GM18520 (cell line): Measurements from ENCODE around the gene ALK.
"Not testable (repeated sequence)": the region's sequence is repeated elsewhere in the genome, so short reads cannot be mapped to it uniquely, and the experiment has no call there.

Source experiments
- ATAC-seq: cut with Tn5 transposase; IDR thresholded peaks from one replicate; pipeline ENCODE4 v1.9.1; 2021; ENCODE audit not compliant: unreplicated experiment

The ALK gene

DNA sequence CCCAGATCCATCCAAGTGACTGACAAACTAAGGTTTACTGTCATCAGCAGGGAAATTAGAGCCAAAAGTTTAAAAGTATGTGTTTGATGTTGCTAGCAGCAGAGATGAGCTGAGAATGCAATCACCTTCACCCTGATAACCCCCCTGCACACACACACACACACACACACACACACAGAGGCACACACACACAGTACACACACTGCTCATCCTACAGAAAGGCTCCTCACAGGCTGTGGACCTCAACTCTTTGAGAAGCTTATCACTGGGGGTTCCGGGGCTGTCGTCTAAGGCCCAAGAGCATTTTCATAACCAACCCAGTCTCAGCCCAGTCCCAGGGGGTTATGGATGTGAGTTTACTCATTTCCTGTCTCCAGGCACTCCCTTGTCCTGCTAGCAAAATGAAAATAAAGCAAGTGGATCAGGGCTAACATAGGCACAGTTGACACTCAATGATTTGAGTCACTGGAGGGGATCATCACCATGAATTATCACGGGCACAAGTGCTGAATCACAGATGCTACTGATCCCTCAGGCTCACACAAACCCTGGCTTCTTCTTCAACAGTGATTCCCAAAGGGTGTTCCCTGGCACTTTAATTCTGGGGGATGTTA, 76.6 kb downstream of the ALK start:
- ATAC-seq: no peak

DNA sequence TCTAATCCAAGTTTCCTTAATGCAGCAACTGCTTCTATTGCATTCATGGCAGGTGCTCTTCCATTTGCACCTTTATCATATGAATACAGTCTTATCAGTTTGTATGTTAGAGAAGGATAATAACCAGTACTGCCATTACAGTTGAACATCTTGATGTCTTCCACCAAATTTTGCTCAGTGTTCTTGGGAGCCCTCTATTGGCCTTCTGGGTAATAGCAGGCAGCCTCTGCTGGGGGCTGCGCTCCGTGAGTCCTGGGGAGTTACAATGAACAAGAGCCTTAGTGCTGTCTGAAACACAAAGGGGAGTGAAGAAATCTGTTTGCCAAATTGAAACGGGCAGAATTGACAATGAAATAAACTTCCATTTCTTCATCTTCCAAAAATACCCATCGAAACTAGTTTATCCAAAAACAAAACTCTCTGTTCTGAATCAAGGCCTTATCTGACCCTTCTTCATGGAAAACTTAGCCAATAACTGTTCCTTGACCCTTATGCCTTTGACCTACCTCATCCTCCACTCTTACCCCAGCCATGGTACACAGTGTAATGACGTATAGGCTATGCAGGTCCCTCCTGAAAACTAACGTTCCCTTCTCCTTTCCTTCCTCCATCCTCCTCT, 79.9 kb downstream of the ALK start:
- ATAC-seq: no peak

DNA sequence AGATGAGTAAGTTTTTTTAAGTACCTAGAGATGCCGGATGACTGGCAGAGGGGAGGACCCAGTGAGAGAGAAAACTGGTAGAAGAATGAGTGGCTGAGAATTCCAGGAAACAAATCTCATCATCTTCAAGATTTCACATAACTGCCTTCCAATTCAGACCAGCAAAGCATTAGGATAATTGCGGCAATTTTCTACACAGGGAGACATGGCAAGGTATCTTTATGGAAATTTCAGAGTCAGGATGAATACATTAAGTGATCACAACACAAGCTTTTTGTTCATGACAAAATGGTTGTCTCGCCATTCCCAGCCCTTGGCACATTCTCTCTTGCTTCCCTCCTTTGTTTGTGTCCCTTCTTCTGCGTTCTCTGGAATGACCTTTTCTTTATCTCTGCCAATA, 82.1 kb downstream of the ALK start:
- ATAC-seq: no peak

- no peak for ATAC-seq
These were observed 83.5 kb downstream of the ALK start for GRCh38 chr2:29837925-29838324.

DNA sequence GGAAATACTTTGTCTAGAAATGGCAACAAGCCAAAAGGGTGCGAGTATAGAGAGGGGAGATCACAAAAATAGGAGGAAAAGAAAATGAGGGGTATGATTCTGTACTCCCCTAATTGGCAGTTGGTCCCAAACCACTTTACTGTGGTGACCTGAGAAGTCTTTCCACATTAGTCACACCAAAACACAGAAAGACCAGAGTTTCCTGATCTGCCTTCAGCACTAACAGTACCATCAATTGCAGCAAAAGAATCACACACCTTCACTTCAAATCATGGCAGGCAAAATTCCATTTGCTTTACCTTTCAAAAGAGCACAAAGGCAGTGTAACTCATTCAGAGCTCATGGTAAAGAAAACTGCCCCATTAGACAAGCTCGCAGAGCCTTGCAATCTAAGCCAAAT, 86.8 kb downstream of the ALK start:
- ATAC-seq: no peak

DNA sequence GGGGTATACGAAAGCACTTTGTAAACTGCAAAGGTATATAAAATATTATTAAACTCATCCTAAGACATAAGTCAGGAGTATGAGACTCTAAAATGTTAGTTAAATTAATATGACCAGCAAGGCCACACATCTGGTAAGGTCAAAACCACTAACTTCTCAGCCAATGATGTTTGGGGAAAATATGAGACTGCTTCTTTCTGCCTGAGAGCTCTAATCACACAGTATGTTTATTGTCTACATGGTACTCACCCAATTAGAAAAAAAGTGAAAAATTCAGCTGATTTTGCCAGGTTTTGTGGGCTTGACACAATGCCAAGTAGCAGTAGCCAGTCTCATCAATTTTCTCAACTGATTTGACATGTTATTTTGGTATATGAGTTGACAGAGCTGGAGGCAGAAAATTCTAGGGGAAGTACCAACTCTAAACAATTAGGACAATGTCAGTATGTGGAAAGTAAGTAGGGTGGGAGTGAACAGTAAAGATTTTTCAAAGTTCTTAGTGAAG, 87.3 kb downstream of the ALK start:
- no peak for ATAC-seq

DNA sequence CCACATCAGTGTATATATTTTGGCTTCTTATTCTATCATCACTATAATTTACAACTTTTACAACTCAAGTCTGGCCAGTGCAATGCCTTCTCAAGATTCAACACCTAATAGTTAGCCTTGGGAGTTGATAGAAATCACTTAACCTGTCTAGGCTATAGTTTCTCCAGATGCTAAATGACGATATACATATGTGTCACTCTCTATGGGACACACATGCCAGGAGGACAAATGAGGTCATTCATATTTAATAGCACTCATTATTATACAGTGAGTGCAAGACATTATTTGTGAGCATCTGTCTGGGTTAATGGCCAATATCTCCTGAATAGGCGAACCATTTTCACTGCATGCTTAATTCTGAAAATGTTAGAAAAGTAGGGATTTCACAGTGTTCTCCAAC, 89.8 kb downstream of the ALK start:
- ATAC-seq: no peak

- ATAC-seq: no peak
These were observed 91.5 kb downstream of the ALK start for GRCh38 chr2:29829841-29830240.

GRCh38 chr2:29824145-29824544, 97.2 kb downstream of the ALK start:
- not testable (repeated sequence) for ATAC-seq

GRCh38 chr2:29821591-29821990, 99.8 kb downstream of the ALK start:
- ATAC-seq: no peak

DNA sequence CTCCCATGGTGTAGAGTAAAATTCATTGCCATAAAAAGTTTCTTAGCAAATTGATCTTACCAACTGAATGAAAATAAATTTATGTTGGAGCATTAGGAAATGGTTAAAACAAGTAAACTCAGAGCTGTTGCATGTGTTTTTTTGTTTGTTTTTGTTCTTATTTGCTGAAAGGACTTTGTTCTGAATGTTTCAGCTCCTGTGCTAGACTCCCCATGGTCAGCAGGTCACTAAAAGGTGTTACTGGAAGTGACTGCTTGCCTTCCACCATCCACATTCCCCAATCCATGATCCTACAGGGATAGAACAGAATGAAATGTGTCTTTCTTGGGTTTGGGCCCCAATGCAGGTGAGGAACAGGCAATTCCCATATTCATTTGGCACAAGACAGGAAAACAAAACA, 101.8 kb downstream of the ALK start:
- no peak for ATAC-seq

- ATAC-seq: no peak
These were observed 103.3 kb downstream of the ALK start for GRCh38 chr2:29817801-29818680.

DNA sequence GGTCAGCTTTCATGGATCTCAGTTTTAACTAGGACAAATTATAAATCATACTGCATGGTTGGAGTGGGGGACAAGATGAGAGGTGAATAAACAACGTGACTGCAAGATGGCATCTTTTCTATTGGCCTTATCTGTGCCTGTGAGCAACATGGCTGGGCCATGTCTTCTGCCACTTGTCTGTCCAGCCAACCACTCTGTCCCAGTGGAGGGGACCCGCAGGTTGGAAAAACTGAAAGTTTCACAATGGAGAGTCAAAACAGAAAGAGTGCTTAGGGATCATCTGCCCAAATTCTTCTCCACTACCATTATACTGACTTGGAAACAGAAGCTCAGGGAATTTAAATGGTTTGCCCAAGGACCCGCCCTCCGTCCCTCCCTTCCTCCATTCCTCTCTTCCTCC, 104.1 kb downstream of the ALK start:
- no peak for ATAC-seq

DNA sequence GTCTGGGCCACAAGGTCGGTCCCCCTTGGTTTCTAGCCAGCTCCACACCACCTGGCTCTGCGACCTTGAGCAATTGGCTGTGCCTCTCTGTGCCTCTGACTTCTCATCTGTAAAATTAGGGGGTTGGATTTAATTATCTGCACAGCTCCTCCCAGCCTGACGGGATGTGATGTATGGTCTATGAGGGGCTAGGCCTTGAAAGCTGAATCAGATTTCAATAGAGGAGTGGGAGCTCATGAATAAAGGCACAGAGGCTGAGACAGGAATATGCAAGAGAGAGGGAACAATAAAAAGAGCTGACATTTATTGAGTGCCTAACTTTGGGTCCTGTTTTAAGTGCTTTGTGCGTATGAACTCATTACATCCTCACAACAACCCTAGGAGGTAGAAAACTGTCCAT, 104.7 kb downstream of the ALK start:
- no peak for ATAC-seq

GRCh38 chr2:29811378-29811777, 110.0 kb downstream of the ALK start:
- ATAC-seq: no peak

- ATAC-seq: no peak
These were observed 110.4 kb downstream of the ALK start for GRCh38 chr2:29810956-29811355.

DNA sequence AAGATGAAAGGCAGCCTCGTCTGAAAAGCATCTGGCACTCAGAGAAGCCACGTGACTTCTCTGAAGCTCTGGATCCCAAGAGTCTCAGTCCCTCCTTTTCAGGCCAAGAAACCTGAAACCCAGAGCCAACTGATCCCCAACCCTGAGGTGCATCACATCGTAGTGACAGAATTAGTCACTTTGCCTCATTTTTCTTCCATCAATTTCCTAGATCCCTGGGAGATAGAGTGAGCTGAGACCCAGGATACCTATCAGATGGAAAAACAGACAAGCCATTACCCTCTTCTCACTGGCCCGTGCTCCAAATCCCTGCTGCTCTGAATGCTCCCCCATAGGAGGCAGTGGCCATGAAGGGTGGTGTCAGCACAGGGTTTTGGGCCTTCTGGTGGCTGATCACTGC, 113.1 kb downstream of the ALK start:
- no peak for ATAC-seq

- no peak for ATAC-seq
These were observed 114.3 kb downstream of the ALK start for GRCh38 chr2:29807082-29807481.

GRCh38 chr2:29806461-29806860, 114.9 kb downstream of the ALK start:
- ATAC-seq: no peak

DNA sequence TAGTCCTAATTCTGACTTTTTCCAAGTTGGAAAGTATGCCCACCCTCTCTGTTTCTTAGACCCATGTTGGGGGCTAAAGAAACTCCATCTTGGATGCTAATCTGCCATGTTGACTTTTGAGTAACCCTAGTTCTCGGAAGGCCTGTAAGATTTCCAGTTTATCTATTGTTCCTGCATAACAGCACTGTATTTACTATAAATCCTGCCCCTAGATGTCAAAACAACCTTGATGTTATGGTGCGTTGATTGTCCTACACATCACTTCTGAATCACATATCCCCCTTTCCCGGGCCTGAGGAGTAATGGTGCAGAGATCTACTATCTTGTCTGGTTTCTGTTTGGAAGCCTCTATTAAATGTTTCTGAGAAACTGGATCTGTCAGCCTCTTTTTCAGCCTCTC, 116.7 kb downstream of the ALK start:
- ATAC-seq: no peak

DNA sequence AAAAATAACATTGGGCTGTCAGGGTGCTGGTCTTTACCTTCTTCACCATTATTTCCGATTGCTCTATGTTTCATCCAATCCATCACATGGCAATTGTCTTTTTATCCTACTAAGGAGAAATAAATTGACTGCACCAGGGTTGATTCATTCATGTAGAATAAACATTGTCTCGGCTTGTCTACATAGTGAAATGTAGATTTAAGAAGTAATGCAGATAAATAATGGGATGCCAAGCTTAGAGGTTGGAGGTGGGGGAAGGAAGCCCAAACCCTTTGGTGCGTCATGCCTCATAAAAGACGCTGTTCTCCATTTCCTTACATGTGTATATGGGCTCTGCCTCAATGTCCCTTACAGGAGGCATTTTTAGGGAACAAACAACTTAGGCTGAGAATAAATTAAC, 117.8 kb downstream of the ALK start:
- no peak for ATAC-seq

DNA sequence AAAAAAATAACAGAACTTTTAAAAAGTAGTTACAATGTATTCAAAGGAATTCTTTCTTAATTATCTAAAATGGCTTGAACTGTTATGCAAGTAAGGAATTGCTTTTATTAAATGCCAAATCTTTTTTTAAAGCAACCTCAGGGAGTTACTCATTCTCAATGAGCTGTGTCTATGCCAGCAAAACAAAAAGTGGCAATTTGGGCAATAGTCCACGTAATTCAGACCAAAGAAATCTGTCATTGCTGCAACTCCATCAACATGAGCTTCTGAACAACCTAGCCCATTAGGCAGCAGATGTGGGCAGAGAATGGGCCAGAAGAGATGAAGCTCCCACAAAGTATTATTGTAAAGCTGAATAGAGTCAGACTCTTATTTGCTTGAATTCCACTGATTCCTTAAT, 118.4 kb downstream of the ALK start:
- no peak for ATAC-seq
